ENCODE results near the gene SUPT20HL2. TPM values are rescaled to one million over a fixed set of nuclear protein-coding genes. Genes with fewer than 3 reads are reported as not detected.

SUPT20HL2 gene
- total RNA-seq, 4 donors from 2014 or later = not detected

DNA sequence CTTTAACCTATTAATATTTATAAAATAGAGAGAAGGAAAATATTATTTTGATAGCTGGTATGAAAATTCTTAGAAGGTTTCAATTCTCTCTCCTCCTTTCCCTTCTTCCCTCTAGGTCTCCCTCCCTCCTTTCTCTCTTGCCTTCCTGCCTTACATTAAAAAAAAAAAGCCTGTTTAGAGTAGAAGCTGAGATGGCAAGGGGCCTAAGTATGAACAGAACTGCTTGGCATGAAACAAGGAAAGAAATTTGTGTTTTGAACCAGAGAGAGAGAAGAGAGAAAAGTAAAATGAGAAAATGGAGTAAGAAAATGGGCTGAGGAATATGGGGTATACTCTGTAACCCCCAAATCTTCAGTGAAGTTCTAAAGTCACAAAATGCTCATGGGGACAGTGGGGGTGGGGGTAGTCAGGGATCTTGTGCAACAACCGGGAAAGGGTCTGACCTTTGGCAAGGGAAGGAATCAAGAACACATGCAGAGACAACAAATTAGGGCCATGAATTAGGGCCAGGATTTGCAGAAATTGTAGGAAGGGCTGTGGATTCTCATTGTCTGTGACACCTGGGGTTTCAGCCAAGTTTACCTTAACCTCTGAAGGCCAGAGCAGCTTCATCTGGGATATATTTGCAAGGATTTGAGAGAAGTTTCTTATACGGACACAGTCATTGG, 30.6 kb downstream of the SUPT20HL2 start:
- 17 to 20% methylated on average over 2 of the region's 2 CpGs for WGBS, 2 donors (ENCODE audit: low coverage in 1 of 2)
- Histone ChIP-seq H3K4me3 (no peak overlapping the region), H3K36me3 (no peaks in the 10 kb centered on the region), H3K9me3 (no peaks in the 10 kb centered on the region), H3K27me3 (no peaks in the 10 kb centered on the region), H3K27ac (peak overlapping the region in 3 of 4 donors; percentile 8 to 61 (median 43)), H3K4me1 (peaks cover 0 to 23% (median 0%) of the 10 kb centered on the region in 3 donors)
- ATAC-seq = no peak
- peak; percentile 24 for TF ChIP-seq POLR2AphosphoS5 (IDR thresholded peaks at IDR 0.05)
- TF ChIP-seq EP300 (IDR thresholded peaks at IDR 0.05) = no peak
- TF ChIP-seq, protein P1, sequence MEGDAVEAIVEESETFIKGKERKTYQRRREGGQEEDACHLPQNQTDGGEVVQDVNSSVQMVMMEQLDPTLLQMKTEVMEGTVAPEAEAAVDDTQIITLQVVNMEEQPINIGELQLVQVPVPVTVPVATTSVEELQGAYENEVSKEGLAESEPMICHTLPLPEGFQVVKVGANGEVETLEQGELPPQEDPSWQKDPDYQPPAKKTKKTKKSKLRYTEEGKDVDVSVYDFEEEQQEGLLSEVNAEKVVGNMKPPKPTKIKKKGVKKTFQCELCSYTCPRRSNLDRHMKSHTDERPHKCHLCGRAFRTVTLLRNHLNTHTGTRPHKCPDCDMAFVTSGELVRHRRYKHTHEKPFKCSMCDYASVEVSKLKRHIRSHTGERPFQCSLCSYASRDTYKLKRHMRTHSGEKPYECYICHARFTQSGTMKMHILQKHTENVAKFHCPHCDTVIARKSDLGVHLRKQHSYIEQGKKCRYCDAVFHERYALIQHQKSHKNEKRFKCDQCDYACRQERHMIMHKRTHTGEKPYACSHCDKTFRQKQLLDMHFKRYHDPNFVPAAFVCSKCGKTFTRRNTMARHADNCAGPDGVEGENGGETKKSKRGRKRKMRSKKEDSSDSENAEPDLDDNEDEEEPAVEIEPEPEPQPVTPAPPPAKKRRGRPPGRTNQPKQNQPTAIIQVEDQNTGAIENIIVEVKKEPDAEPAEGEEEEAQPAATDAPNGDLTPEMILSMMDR (IDR thresholded peaks at IDR 0.05) = no peak
- TF ChIP-seq POLR2A (IDR thresholded peaks at IDR 0.05) = no peak

DNA sequence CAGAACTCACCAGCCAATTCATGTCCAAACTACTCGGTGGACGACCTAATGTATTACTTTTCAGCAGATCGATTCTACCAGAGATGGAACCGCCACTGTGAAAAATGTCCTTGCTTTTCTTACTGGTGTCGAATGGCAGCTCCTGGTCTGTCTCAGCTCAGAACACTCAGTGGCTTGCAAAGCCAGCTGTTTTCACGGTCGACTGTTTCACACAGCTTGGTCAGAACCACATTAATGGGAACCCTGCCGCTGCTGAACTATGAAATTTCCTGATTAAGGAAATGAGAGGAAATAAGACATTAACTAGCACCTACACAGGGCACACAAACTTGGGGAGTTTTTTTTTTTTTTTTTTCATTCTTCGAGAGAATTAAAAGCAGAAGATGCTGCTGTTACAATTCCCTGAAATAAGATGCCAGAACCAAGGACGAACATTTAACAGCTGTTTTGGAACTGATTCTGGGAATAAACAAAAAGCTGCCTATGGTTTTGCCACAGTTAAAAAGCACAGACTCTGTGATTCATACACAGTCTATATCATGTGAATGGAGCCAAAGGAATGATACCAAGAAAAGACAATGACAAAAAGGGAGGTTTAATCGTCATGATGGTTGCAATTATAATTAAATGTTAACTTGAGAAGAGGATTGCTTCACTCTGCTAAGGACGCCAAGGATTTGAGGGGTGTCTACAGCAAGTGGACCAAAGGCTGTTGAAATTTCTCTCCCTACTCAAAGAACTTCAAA, 31.3 kb downstream of the SUPT20HL2 start:
- peaks cover 0 to 23% (median 0%) of the 10 kb centered on the region in 3 donors for H3K4me1 ChIP-seq
- no peak overlapping the region for H3K4me3 ChIP-seq
- TF ChIP-seq POLR2A (IDR thresholded peaks at IDR 0.05) = no peak
- peak; percentile 6 for TF ChIP-seq POLR2AphosphoS5 (IDR thresholded peaks at IDR 0.05)
- H3K9me3 ChIP-seq = no peaks in the 10 kb centered on the region
- ATAC-seq = peak; percentile 43
- H3K27me3 ChIP-seq = no peaks in the 10 kb centered on the region
- 14 to 38% methylated on average over 5 to 7 of the region's 12 CpGs for WGBS, 2 donors (ENCODE audit: low coverage in 1 of 2)
- peak overlapping the region in 3 of 4 donors; percentile 8 to 61 (median 43) for H3K27ac ChIP-seq
- H3K36me3 ChIP-seq = no peaks in the 10 kb centered on the region

DNA sequence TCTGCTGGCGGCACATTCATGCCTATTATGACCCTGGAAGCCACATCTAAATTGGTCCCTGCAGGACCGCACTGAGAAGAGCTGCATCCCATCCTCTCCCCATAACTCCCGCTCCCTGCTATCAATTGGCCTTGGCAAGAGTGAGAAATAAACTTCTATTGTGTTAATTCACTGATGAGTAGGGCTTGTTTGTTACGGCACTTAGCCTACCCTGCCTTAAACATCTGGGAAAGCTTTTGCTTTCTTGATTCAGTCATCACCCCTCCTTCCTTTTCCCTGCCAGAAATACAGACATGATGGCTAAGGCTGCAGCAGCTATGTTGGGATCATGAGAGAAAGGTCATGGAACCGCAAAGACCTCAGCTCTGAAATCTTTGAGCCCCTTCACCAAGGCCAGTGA, 36.5 kb downstream of the SUPT20HL2 start:
- 97 to 100% methylated on average over 1 to 5 of the region's 5 CpGs for WGBS, 2 donors (ENCODE audit: low coverage in 1 of 2)
- Histone ChIP-seq H3K27ac (no peak overlapping the region), H3K36me3 (no peaks in the 10 kb centered on the region), H3K4me1 (peaks cover 0 to 11% (median 0%) of the 10 kb centered on the region in 3 donors), H3K27me3 (no peaks in the 10 kb centered on the region), H3K4me3 (no peak overlapping the region), H3K9me3 (no peaks in the 10 kb centered on the region)
- TF ChIP-seq, protein P1 (IDR thresholded peaks at IDR 0.05) = no peak
- no peak for TF ChIP-seq POLR2AphosphoS5 (IDR thresholded peaks at IDR 0.05)
- no peak for TF ChIP-seq EP300 (IDR thresholded peaks at IDR 0.05)
- TF ChIP-seq POLR2A (IDR thresholded peaks at IDR 0.05) = no peak
- ATAC-seq = no peak

DNA sequence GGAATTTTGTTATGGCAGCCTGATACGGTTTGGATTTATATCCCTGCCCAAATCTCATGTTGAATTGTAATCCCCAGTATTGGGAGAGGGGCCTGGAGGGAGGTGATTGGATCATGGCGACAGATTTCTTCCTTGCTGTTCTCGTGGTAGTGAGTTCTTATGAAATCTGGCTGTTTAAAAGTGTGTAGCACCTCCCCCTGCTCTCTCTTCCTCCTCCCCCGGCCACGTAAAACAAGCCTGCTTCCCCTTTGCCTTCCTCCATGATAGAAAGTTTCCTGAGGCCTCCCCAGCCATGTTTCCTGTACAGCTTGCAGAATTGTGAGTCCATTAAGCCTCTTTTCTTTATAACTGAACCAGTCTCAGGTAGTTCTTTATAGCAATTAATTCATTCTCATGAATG, 37.9 kb downstream of the SUPT20HL2 start:
- no peaks in the 10 kb centered on the region for H3K9me3 ChIP-seq
- no peaks in the 10 kb centered on the region for H3K4me1 ChIP-seq
- no peaks in the 10 kb centered on the region for H3K36me3 ChIP-seq
- no peak overlapping the region for H3K4me3 ChIP-seq
- TF ChIP-seq, protein P1 (IDR thresholded peaks at IDR 0.05) = no peak
- TF ChIP-seq POLR2A (IDR thresholded peaks at IDR 0.05) (no peak), EP300 (IDR thresholded peaks at IDR 0.05) (no peak), POLR2AphosphoS5 (IDR thresholded peaks at IDR 0.05) (no peak)
- no peaks in the 10 kb centered on the region for H3K27me3 ChIP-seq
- no peak overlapping the region for H3K27ac ChIP-seq
- 57 to 64% methylated on average over 4 to 5 of the region's 5 CpGs for WGBS, 2 donors (ENCODE audit: low coverage in 1 of 2)
- ATAC-seq = no peak

DNA sequence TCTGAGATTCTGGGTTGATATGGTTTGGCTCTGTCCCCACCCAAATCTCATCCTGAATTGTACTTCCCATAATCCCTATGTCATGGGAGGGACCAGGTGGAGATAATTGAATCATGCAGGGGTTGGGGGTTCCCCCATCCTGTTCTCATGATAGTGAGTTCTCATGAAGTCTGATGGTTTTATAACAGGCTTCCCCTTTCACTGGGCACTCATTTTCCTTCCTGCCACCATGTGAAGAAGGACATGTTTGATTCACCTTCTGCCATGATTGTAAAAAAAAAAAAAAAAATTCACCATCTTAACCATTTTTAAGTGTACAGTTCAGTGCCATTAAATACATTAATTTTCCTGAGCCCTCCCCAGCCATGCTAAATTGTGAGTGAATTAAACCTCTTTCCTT, 42.6 kb downstream of the SUPT20HL2 start:
- Histone ChIP-seq H3K4me1 (no peaks in the 10 kb centered on the region), H3K4me3 (no peak overlapping the region), H3K27ac (no peak overlapping the region), H3K27me3 (no peaks in the 10 kb centered on the region), H3K36me3 (no peaks in the 10 kb centered on the region), H3K9me3 (no peaks in the 10 kb centered on the region)
- ATAC-seq = no peak
- TF ChIP-seq POLR2A (IDR thresholded peaks at IDR 0.05) = no peak
- TF ChIP-seq POLR2AphosphoS5 (IDR thresholded peaks at IDR 0.05) = no peak
- TF ChIP-seq, protein P1 (IDR thresholded peaks at IDR 0.05) = no peak
- no peak for TF ChIP-seq EP300 (IDR thresholded peaks at IDR 0.05)

Measured in gastroesophageal sphincter (tissue), 4 donors.